ENCODE measurements around the gene GNAQ.

GRCh38 chr9:77935211-77935610 lies 96.4 kb downstream of the GNAQ start:
- TF ChIP-seq CHD2 (IDR thresholded peaks at IDR 0.05; ENCODE audit: low read length, partially characterized antibody) (no peak), CTCF (IDR thresholded peaks at IDR 0.05) (no peak), MAX (IDR thresholded peaks at IDR 0.05; ENCODE audit: low read depth) (no peak), GATA2 (CRISPR knock-in tag; IDR thresholded peaks at IDR 0.05) (no peak), RCOR1 (IDR thresholded peaks at IDR 0.05; ENCODE audit: low read length) (no peak), USF1 (IDR thresholded peaks at IDR 0.05; ENCODE audit: borderline replicate concordance, low read depth) (no peak), YY1 (IDR thresholded peaks at IDR 0.05; ENCODE audit: low read depth) (no peak)

All from SK-N-SH (cell line).